Thoracic aorta (tissue), 2 donors: ENCODE data around the gene PJA1. TPM values are rescaled to one million over a fixed set of nuclear protein-coding genes. Genes with fewer than 3 reads are reported as not detected.

ENCODE experiments used
- ATAC-seq: fragments of 150-250 bp; one replicate; pipeline ENCODE4 v1.8.0; 2017; ENCODE audit warnings: low read depth; ENCODE audit not compliant: insufficient number of reproducible peaks, low FRiP score
- DNase-seq: peaks from one replicate; pipeline ENCODE4 v3.0.0-alpha.2; 2020; ENCODE audit warnings: low spot score
- H3K27ac ChIP-seq, 2 donors: fragments of 200-600 bp; sonication (generic); 1 replicate in 1 of 2; 2 replicates in 1 of 2; pipeline ENCODE4 v1.5.1; 2016; ENCODE audit warnings: mild to moderate bottlenecking in 2 of 2, moderate library complexity in 2 of 2
- H3K27me3 ChIP-seq: fragments of 200-600 bp; sonication (generic); replicated peaks from 2 replicates; pipeline ENCODE4 v1.6.0; 2016; ENCODE audit warnings: mild to moderate bottlenecking; ENCODE audit not compliant: insufficient read depth
- H3K36me3 ChIP-seq: fragments of 200-600 bp; sonication (generic); one replicate; pipeline ENCODE4 v1.5.1; 2016
- H3K4me1 ChIP-seq, 2 donors: fragments of 200-600 bp; sonication (generic); 1 replicate in 1 of 2; 2 replicates in 1 of 2; pipeline versions ENCODE4 v1.5.1 to v1.6.0; 2016; ENCODE audit warnings: low read depth in 2 of 2, mild to moderate bottlenecking in 1 of 2; ENCODE audit not compliant: control insufficient read depth in 1 of 2
- H3K4me3 ChIP-seq: fragments of 200-600 bp; sonication (generic); 2 replicates; pipeline ENCODE4 v1.5.1; 2016; ENCODE audit warnings: mild to moderate bottlenecking
- H3K9me3 ChIP-seq: fragments of 200-600 bp; sonication (generic); 2 replicates; pipeline ENCODE4 v1.5.1; 2016
- CTCF ChIP-seq: fragments of 200-600 bp; sonication (generic); IDR thresholded peaks from one replicate; pipeline ENCODE4 v1.5.1; 2019; ENCODE audit warnings: antibody characterized with exemption
- total RNA-seq, 2 donors: library from RNA; depleted of rRNA; stranded (reverse); fragments of >200 nt; gene quantifications; one replicate each; pipeline versions ENCODE4 v1.1.0 to v1.2.3, GENCODE V29; 2016

The PJA1 gene
- total RNA-seq, 2 donors from 2014 or later: 16.2 to 19.0 TPM

DNA sequence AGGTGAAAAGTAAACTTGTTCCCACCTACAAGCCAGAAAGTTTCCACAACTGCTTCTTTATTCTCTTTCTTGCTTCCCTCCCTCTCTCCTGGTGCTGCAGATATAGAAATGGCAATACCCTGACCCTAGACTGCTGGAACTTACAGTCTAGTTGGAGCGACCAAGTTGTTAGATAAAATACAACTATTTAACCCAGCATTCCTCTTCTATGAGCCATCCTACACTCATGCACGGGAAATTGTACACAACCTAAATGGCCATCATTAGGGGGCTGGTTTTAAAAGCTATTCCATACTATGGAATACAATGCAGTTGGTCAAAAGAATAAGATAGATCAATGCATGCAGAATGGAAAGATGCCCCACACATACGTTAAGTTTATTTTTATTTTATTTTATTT lies 41.1 kb downstream of the PJA1 start:
- Histone ChIP-seq H3K9me3 (no peaks in the 10 kb centered on the region), H3K4me3 (no peak overlapping the region), H3K36me3 (no peaks in the 10 kb centered on the region), H3K27ac (no peak overlapping the region), H3K27me3 (no peaks in the 10 kb centered on the region), H3K4me1 (peaks cover 0 to 7% of the 10 kb centered on the region in 2 donors)
- no peak for ATAC-seq
- TF ChIP-seq CTCF: no peak
- DNase-seq: no peak

GRCh38 chrX:69123481-69123880 lies 41.8 kb downstream of the PJA1 start:
- TF ChIP-seq CTCF: no peak
- DNase-seq (no peak), ATAC-seq (no peak)
- no peaks in the 10 kb centered on the region for H3K9me3 ChIP-seq
- no peaks in the 10 kb centered on the region for H3K36me3 ChIP-seq
- H3K27me3 ChIP-seq: no peaks in the 10 kb centered on the region
- H3K4me1 ChIP-seq: peaks cover 0 to 7% of the 10 kb centered on the region in 2 donors
- no peak overlapping the region for H3K4me3 ChIP-seq
- H3K27ac ChIP-seq: no peak overlapping the region

- Histone ChIP-seq H3K36me3 (no peaks in the 10 kb centered on the region), H3K27ac (no peak overlapping the region), H3K4me3 (no peak overlapping the region), H3K27me3 (no peaks in the 10 kb centered on the region), H3K4me1 (peaks cover 0 to 2% of the 10 kb centered on the region in 2 donors), H3K9me3 (no peaks in the 10 kb centered on the region)
- TF ChIP-seq CTCF: no peak
- ATAC-seq: no peak
- no peak for DNase-seq
These were observed 43.8 kb downstream of the PJA1 start for GRCh38 chrX:69121321-69122000.

DNA sequence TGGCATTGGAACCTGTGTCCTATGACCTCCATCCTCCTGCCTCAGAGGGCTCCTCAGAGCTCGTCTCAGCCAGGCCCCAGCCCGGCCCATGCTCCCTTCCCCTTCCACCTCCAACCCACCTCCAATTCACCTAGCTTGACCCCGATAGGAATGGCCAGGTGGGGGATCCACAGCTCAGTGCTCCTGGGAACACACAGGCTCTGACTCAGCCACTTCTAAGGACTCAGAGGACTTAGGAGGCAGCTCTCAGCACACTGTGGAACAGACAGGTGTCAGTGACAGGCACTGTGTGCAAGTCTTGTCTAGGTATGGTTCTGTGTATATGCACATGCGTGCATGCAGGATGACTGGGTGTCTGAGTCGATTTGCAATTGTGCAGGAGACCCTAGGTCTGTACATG lies 44.8 kb downstream of the PJA1 start:
- Histone ChIP-seq H3K9me3 (no peaks in the 10 kb centered on the region), H3K27ac (no peak overlapping the region), H3K36me3 (no peaks in the 10 kb centered on the region), H3K4me3 (no peak overlapping the region), H3K27me3 (no peaks in the 10 kb centered on the region), H3K4me1 (no peaks in the 10 kb centered on the region)
- no peak for DNase-seq
- ATAC-seq: no peak
- TF ChIP-seq CTCF: no peak

DNA sequence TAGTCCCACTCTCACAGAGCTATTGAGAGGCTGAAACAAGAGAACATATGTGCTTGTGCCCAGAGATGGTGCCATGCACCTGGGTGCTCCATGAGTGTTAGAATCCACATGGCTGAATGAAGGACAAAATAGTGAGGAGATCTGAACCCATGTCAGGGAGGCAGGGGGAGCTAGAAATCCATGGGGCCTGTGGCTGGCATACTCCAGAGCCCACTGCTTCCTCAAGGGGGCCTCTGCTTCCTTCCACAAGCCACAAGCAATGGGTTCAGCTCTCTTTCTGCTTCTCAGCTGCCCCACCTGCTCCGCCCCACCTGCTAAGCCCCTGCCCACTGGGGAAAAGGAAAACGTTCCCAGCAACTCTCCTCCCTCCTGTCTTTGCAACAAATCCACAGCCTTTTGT lies 46.1 kb downstream of the PJA1 start:
- Histone ChIP-seq H3K27me3 (no peaks in the 10 kb centered on the region), H3K36me3 (no peaks in the 10 kb centered on the region), H3K27ac (no peak overlapping the region), H3K4me1 (no peaks in the 10 kb centered on the region), H3K9me3 (no peaks in the 10 kb centered on the region), H3K4me3 (no peak overlapping the region)
- ATAC-seq (no peak), DNase-seq (no peak)
- TF ChIP-seq CTCF: no peak
